Body of pancreas (tissue), 4 donors: ENCODE data around the gene CDKAL1. TPM values are rescaled to one million over a fixed set of nuclear protein-coding genes. Genes with fewer than 3 reads are reported as not detected.

Source experiments
- ATAC-seq: fragments of 150-250 bp; one replicate; pipeline ENCODE4 v1.9.1; 2016
- DNase-seq, 4 donors: peaks; one replicate each; pipeline ENCODE4 v3.0.0-alpha.2; 2019
- H3K27ac ChIP-seq, 4 donors: fragments of 200-600 bp; sonication (generic); 1 replicate in 3 of 4; 2 replicates in 1 of 4; pipeline versions ENCODE4 v1.5.1 to v1.6.1; 2016 to 2019; ENCODE audit warnings: mild to moderate bottlenecking in 1 of 4, mixed read lengths in 1 of 4, moderate library complexity in 1 of 4
- H3K27me3 ChIP-seq, 2 donors: fragments of 200-600 bp; sonication (generic); one replicate each; pipeline ENCODE4 v1.6.0; 2016; ENCODE audit warnings: mild to moderate bottlenecking in 1 of 2
- H3K36me3 ChIP-seq, 2 donors: fragments of 200-600 bp; sonication (generic); replicated peaks in 1 of 2; 2 replicates each; pipeline ENCODE4 v1.5.1; 2016; ENCODE audit warnings: low read depth in 2 of 2; ENCODE audit not compliant: insufficient read depth in 1 of 2
- H3K4me1 ChIP-seq: fragments of 200-600 bp; sonication (generic); one replicate; pipeline ENCODE4 v1.6.0; 2016
- H3K4me3 ChIP-seq, 2 donors: fragments of 200-600 bp; sonication (generic); 1 replicate in 1 of 2; 2 replicates in 1 of 2; pipeline ENCODE4 v1.5.1; 2016 to 2019
- H3K9me3 ChIP-seq, 3 donors: fragments of 200-600 bp; sonication (generic); 1 replicate in 2 of 3; 2 replicates in 1 of 3; pipeline ENCODE4 v1.5.1; 2016
- POLR2A ChIP-seq, 3 donors: fragments of 450-650 bp; IDR thresholded peaks; one replicate each; pipeline ENCODE4 v1.6.1; 2016; ENCODE audit warnings: antibody characterized with exemption in 3 of 3, mild to moderate bottlenecking in 2 of 3
- WGBS, 2 donors: methylation state at CpG; one replicate each; pipeline ENCODE4 v1.1.5; 2017; 5-methylcytosine and 5-hydroxymethylcytosine counted together
- intact Hi-C: fragments of 100-400 bp; cut with DNase I; formaldehyde crosslinking; loops from one replicate; pipeline ENCODE4 v1.15.1; 2023
- total RNA-seq, 2 donors: library from RNA; depleted of rRNA; stranded (reverse); fragments of >200 nt; gene quantifications; one replicate each; pipeline ENCODE4 v1.1.0, GENCODE V29; 2016
- TF ChIP-seq, protein P1 (sequence below), 7 experiments: fragments of 450-650 bp in 4 of 7; fragments of 200-600 bp in 3 of 7; sonication (generic) in 3 of 7; IDR thresholded peaks; one replicate each; pipeline ENCODE4 v1.5.1; 2016 to 2019; ENCODE audit warnings: antibody characterized with exemption in 7 of 7

Gene CDKAL1
- total RNA-seq, 2 donors from 2014 or later = 16.3 to 18.1 TPM

DNA sequence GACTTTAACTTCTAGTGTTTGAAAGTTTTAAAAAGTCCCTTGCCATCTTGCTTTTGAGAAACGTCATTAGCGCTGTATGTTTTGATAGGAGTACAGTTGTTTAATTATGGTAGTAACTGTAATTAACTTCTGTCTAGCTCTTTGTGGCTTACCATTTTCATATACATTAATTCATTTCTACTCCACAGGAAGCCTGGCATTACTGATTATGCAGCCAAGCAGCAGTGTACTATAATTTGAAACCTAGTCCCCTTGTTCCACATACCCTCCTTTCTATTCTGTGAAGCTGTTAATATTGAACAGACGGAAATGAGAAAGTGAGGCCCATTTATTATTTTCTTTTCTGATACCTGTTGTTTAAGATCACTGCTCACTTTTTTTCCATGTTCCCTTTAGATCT is 235.4 kb downstream of the CDKAL1 start:
- H3K4me3 ChIP-seq = no peak overlapping the region
- H3K27me3 ChIP-seq = no peaks in the 10 kb centered on the region
- H3K4me1 ChIP-seq = no peaks in the 10 kb centered on the region
- ATAC-seq (no peak), DNase-seq (no peak)
- H3K36me3 ChIP-seq = no peaks in the 10 kb centered on the region
- H3K9me3 ChIP-seq = no peaks in the 10 kb centered on the region
- 86 to 94% methylated on average over 3 of the region's 3 CpGs for WGBS, 2 donors
- H3K27ac ChIP-seq = no peak overlapping the region
- intact Hi-C loops = no loop called here
- TF ChIP-seq, protein P1, sequence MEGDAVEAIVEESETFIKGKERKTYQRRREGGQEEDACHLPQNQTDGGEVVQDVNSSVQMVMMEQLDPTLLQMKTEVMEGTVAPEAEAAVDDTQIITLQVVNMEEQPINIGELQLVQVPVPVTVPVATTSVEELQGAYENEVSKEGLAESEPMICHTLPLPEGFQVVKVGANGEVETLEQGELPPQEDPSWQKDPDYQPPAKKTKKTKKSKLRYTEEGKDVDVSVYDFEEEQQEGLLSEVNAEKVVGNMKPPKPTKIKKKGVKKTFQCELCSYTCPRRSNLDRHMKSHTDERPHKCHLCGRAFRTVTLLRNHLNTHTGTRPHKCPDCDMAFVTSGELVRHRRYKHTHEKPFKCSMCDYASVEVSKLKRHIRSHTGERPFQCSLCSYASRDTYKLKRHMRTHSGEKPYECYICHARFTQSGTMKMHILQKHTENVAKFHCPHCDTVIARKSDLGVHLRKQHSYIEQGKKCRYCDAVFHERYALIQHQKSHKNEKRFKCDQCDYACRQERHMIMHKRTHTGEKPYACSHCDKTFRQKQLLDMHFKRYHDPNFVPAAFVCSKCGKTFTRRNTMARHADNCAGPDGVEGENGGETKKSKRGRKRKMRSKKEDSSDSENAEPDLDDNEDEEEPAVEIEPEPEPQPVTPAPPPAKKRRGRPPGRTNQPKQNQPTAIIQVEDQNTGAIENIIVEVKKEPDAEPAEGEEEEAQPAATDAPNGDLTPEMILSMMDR (IDR thresholded peaks at IDR 0.05) = no peak
- TF ChIP-seq POLR2A (IDR thresholded peaks at IDR 0.05) = no peak

DNA sequence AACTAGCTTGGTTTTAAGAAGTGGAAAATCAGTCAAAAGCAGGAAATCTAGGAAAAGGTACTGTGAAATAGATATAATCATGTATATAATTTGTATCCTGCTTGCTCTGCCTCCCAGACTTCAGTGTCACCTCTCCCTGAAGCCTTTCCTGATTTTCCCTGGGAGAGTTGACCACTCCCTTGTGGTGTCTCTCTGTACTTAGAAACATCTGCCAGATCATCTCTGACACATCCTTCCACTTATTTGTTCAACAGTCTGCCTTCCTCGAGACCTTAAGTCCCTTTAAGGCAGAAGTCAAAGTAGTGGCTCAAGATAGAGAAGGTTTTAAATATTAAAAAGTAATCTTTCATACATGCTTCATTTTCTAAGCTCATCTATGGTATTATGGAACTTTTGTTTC is 236.5 kb downstream of the CDKAL1 start:
- no peaks in the 10 kb centered on the region for H3K27me3 ChIP-seq
- H3K27ac ChIP-seq = no peak overlapping the region
- no peak for DNase-seq
- H3K4me3 ChIP-seq = no peak overlapping the region
- intact Hi-C loops = no loop called here
- WGBS, 2 donors = 73 to 93% methylated on average over 1 of the region's 1 CpG
- no peak for ATAC-seq
- no peaks in the 10 kb centered on the region for H3K4me1 ChIP-seq
- H3K9me3 ChIP-seq = no peaks in the 10 kb centered on the region
- no peak for TF ChIP-seq POLR2A (IDR thresholded peaks at IDR 0.05)
- TF ChIP-seq, protein P1 (IDR thresholded peaks at IDR 0.05) = no peak
- H3K36me3 ChIP-seq = no peaks in the 10 kb centered on the region

DNA sequence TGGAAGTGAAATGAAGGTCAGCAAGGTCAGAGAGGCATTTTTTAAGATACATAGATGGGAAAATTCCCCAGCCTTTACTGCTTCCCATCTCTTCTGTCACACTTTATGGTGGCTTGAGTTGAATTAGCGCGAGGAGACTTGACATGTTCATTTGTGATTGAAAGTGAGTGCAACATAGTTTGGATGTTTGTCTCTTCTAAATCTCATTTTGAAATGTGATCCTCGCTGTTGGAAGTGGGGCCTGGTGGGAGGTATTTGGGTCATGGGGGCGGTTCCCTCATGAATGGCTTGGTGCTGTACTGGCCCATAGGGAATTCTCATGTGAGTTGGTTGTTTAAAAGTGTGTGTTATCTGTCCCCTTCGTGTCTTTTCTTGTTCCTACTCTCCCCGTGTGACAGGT is 237.2 kb downstream of the CDKAL1 start:
- Histone ChIP-seq H3K27me3 (no peaks in the 10 kb centered on the region), H3K4me3 (no peak overlapping the region), H3K4me1 (no peaks in the 10 kb centered on the region), H3K36me3 (no peaks in the 10 kb centered on the region), H3K27ac (no peak overlapping the region), H3K9me3 (no peaks in the 10 kb centered on the region)
- intact Hi-C loops = no loop called here
- TF ChIP-seq, protein P1 (IDR thresholded peaks at IDR 0.05) = no peak
- TF ChIP-seq POLR2A (IDR thresholded peaks at IDR 0.05) = no peak
- WGBS, 2 donors = 89 to 92% methylated on average over 6 of the region's 6 CpGs
- ATAC-seq = no peak
- DNase-seq = no peak

DNA sequence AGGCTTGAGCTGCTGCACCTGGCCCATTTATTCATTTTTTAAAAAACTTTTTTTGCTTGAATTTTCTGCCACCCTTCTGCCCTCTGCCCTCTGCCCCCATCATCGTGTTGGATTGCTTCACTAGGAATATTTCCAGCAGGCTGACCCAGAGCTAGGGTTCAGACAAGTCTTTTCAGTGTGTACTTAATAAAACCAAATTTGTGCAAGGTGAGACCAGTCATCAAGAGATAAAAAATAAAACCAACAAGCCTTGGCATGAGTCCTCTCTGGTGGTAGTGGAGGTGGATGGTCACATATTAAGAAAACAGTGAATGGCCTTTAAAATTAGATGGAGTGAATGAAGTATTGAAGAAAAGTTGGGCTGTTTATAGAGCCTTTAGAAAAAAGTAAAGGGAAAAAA is 239.6 kb downstream of the CDKAL1 start:
- H3K27me3 ChIP-seq = no peaks in the 10 kb centered on the region
- ATAC-seq (no peak), DNase-seq (no peak)
- no peak overlapping the region for H3K27ac ChIP-seq
- no peaks in the 10 kb centered on the region for H3K36me3 ChIP-seq
- no peaks in the 10 kb centered on the region for H3K4me1 ChIP-seq
- no peak overlapping the region for H3K4me3 ChIP-seq
- H3K9me3 ChIP-seq = no peaks in the 10 kb centered on the region
- intact Hi-C loops = no loop called here
- WGBS, 2 donors = 50 to 60% methylated on average over 1 of the region's 1 CpG
- TF ChIP-seq POLR2A (IDR thresholded peaks at IDR 0.05) = no peak
- TF ChIP-seq, protein P1 (IDR thresholded peaks at IDR 0.05) = no peak

DNA sequence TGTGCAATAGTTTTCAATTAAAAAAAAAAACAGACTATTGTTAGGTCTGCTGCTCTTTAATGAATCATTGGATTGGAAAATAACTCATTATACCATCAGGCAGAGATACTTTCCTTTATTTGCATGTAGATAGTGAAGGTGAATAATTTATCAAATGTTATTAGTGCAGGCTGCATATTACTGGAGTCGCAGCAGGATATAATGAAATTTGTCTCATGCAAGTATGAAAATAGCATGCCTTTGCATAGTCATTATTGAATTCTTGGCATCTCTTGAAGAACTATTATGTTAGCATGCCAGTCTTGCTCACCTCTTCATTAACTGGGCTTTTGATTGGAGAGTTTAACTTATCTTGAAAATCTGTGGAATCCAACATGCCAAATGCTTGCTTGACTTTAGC is 241.7 kb downstream of the CDKAL1 start:
- no peak for ATAC-seq

More for the DNA sequence above, 241.7 kb downstream of the CDKAL1 start:
- intact Hi-C loops = no loop called here
- no peak overlapping the region for H3K27ac ChIP-seq
- TF ChIP-seq POLR2A (IDR thresholded peaks at IDR 0.05) = no peak
- TF ChIP-seq, protein P1 (IDR thresholded peaks at IDR 0.05) = no peak
- 95 to 97% methylated on average over 1 of the region's 1 CpG for WGBS, 2 donors
- no peaks in the 10 kb centered on the region for H3K36me3 ChIP-seq
- H3K27me3 ChIP-seq = no peaks in the 10 kb centered on the region
- no peaks in the 10 kb centered on the region for H3K4me1 ChIP-seq
- H3K4me3 ChIP-seq = no peak overlapping the region
- no peak for DNase-seq
- H3K9me3 ChIP-seq = no peaks in the 10 kb centered on the region
